ENCODE data around the gene ZBTB16. TPM values are rescaled to one million over a fixed set of nuclear protein-coding genes. Genes with fewer than 3 reads are reported as not detected.

ZBTB16 gene
- total and polyA plus RNA-seq, 2 experiments from 2014 or later: 0.29 to 1.4 TPM

DNA sequence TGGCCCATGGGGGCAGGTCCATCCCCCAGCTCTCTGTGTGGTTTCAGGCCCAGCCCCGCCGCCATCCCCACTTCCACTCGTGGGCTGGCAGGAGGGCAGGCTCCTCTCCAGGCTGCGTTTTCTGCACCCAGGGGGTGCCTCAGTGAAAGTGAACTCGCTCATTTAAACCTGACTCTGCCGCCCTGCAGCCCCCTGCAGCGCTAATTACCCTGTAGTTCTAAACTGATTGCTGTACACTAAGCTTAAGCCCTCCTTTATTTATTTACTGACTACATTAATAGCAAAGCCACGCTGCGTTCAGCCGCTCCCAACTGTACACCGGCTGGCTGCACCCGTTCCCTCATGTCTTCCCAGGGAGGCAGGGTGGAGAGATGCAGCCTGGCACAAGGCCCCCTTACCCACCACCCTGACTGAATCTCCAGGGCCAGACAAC lies 200.1 kb downstream of the ZBTB16 start (continued):
- TF ChIP-seq, protein P1, sequence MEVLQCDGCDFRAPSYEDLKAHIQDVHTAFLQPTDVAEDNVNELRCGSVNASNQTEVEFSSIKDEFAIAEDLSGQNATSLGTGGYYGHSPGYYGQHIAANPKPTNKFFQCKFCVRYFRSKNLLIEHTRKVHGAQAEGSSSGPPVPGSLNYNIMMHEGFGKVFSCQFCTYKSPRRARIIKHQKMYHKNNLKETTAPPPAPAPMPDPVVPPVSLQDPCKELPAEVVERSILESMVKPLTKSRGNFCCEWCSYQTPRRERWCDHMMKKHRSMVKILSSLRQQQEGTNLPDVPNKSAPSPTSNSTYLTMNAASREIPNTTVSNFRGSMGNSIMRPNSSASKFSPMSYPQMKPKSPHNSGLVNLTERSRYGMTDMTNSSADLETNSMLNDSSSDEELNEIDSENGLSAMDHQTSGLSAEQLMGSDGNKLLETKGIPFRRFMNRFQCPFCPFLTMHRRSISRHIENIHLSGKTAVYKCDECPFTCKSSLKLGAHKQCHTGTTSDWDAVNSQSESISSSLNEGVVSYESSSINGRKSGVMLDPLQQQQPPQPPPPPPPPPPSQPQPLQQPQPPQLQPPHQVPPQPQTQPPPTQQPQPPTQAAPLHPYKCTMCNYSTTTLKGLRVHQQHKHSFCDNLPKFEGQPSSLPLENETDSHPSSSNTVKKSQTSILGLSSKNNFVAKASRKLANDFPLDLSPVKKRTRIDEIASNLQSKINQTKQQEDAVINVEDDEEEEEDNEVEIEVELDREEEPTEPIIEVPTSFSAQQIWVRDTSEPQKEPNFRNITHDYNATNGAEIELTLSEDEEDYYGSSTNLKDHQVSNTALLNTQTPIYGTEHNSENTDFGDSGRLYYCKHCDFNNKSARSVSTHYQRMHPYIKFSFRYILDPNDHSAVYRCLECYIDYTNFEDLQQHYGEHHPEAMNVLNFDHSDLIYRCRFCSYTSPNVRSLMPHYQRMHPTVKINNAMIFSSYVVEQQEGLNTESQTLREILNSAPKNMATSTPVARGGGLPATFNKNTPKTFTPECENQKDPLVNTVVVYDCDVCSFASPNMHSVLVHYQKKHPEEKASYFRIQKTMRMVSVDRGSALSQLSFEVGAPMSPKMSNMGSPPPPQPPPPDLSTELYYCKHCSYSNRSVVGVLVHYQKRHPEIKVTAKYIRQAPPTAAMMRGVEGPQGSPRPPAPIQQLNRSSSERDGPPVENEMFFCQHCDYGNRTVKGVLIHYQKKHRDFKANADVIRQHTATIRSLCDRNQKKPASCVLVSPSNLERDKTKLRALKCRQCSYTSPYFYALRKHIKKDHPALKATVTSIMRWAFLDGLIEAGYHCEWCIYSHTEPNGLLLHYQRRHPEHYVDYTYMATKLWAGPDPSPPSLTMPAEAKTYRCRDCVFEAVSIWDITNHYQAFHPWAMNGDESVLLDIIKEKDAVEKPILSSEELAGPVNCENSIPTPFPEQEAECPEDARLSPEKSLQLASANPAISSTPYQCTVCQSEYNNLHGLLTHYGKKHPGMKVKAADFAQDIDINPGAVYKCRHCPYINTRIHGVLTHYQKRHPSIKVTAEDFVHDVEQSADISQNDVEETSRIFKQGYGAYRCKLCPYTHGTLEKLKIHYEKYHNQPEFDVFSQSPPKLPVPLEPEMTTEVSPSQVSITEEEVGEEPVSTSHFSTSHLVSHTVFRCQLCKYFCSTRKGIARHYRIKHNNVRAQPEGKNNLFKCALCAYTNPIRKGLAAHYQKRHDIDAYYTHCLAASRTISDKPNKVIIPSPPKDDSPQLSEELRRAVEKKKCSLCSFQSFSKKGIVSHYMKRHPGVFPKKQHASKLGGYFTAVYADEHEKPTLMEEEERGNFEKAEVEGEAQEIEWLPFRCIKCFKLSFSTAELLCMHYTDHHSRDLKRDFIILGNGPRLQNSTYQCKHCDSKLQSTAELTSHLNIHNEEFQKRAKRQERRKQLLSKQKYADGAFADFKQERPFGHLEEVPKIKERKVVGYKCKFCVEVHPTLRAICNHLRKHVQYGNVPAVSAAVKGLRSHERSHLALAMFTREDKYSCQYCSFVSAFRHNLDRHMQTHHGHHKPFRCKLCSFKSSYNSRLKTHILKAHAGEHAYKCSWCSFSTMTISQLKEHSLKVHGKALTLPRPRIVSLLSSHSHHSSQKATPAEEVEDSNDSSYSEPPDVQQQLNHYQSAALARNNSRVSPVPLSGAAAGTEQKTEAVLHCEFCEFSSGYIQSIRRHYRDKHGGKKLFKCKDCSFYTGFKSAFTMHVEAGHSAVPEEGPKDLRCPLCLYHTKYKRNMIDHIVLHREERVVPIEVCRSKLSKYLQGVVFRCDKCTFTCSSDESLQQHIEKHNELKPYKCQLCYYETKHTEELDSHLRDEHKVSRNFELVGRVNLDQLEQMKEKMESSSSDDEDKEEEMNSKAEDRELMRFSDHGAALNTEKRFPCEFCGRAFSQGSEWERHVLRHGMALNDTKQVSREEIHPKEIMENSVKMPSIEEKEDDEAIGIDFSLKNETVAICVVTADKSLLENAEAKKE (CRISPR knock-in tag; IDR thresholded peaks at IDR 0.05): no peak
- TF ChIP-seq EZH2phosphoT487 (IDR thresholded peaks at IDR 0.05; ENCODE audit: unreplicated experiment): no peak

- Mint-ChIP-seq H3K4me3 (no peak overlapping the region), H3K4me1 (peaks cover 17% of the 10 kb centered on the region), H3K27ac (no peak overlapping the region), H3K36me3 (ENCODE audit: low read depth) (no peaks in the 10 kb centered on the region), H3K9me3 (no peaks in the 10 kb centered on the region), H3K27me3 (ENCODE audit: insufficient read depth, low read depth, poor library complexity) (peaks cover 5% of the 10 kb centered on the region)
- DNase-seq (ENCODE audit: low spot score) (no peak), ATAC-seq (no peak)
- no peaks in the 10 kb centered on the region for H3K36me3 ChIP-seq (ENCODE audit: insufficient read depth)
- peaks cover 8% of the 10 kb centered on the region for H3K4me1 ChIP-seq (ENCODE audit: insufficient read depth)
- no peaks in the 10 kb centered on the region for H3K79me2 ChIP-seq (replicated peaks; ENCODE audit: insufficient read depth)
- no peak overlapping the region for H3K4me2 ChIP-seq
- H3F3A ChIP-seq (replicated peaks; ENCODE audit: low read depth): no peaks in the 10 kb centered on the region
- no peak overlapping the region for H3K4me3 ChIP-seq
- H2AFZ ChIP-seq: no peak overlapping the region; the same call in 1 of the 2 replicates
- H3K27me3 ChIP-seq (ENCODE audit: insufficient read depth): no peaks in the 10 kb centered on the region
- no peaks in the 10 kb centered on the region for H4K20me1 ChIP-seq (replicated peaks; ENCODE audit: insufficient read depth)
- TF ChIP-seq JUNB (IDR thresholded peaks at IDR 0.05; ENCODE audit: unreplicated experiment): no peak
- no peak for TF ChIP-seq ZNF331 (CRISPR knock-in tag; IDR thresholded peaks at IDR 0.05; ENCODE audit: low read depth)
- no peak for TF ChIP-seq CREB1 (CRISPR knock-in tag; IDR thresholded peaks at IDR 0.05; ENCODE audit: low read depth)
- H3K9me2 ChIP-seq (ENCODE audit: insufficient read depth): no peaks in the 10 kb centered on the region
- H3K27ac ChIP-seq (ENCODE audit: low read depth): no peak overlapping the region
Measured at GRCh38 chr11:114260077-114260476, 200.6 kb downstream of the ZBTB16 start.

Data from GM23338 (cell line).